Measurements from ENCODE around the gene PRH1. TPM values are rescaled to one million over a fixed set of nuclear protein-coding genes. Genes with fewer than 3 reads are reported as not detected.

The PRH1 gene
- total RNA-seq, result 47.6 TPM

GRCh38 chr12:10884086-10884725, at the start of gene PRH1:
Gene PRH1, minus strand, starts transcription at chr12:10884255. Its CDS starts 38 bp downstream, at chr12:10884217.
- DNase-seq (ENCODE audit: low spot score), result no peak

GRCh38 chr12:10928746-10929286, 44.8 kb upstream of the PRH1 start, which contains the start of gene PRH2:
Gene PRH2, plus strand, starts transcription at chr12:10929236. Its CDS starts 38 bp downstream, at chr12:10929274.
- no peak for DNase-seq (ENCODE audit: low spot score)

- DNase-seq (ENCODE audit: low spot score), result no peak
These were observed 42.2 kb upstream of the PRH1 start for GRCh38 chr12:10926269-10926668.

- no peak for DNase-seq (ENCODE audit: low spot score)
These were observed 35.8 kb upstream of the PRH1 start for GRCh38 chr12:10919809-10920208.

- DNase-seq (ENCODE audit: low spot score), result no peak
These were observed 26.3 kb upstream of the PRH1 start for GRCh38 chr12:10910380-10910779.

- no peak for DNase-seq (ENCODE audit: low spot score)
These were observed 25.4 kb upstream of the PRH1 start, which contains the start of gene TAS2R13 for GRCh38 chr12:10909462-10909861. Gene TAS2R13, minus strand, starts transcription at chr12:10909562. Its CDS starts 264 bp downstream, at chr12:10909298.

GRCh38 chr12:10904686-10905085, 20.6 kb upstream of the PRH1 start:
- no peak for DNase-seq (ENCODE audit: low spot score)

GRCh38 chr12:10901427-10901826, 17.4 kb upstream of the PRH1 start:
- DNase-seq (ENCODE audit: low spot score), result no peak

GRCh38 chr12:10900972-10901371, 16.9 kb upstream of the PRH1 start:
- DNase-seq (ENCODE audit: low spot score), result no peak

GRCh38 chr12:10900530-10900929, 16.5 kb upstream of the PRH1 start:
- DNase-seq (ENCODE audit: low spot score), result no peak

GRCh38 chr12:10896854-10897253, 12.8 kb upstream of the PRH1 start:
- no peak for DNase-seq (ENCODE audit: low spot score)

GRCh38 chr12:10891937-10892336, 7.9 kb upstream of the PRH1 start:
- DNase-seq (ENCODE audit: low spot score), result no peak

GRCh38 chr12:10889226-10889625, 5.2 kb upstream of the PRH1 start:
- no peak for DNase-seq (ENCODE audit: low spot score)

- no peak for DNase-seq (ENCODE audit: low spot score)
These were observed 10.7 kb downstream of the PRH1 start for GRCh38 chr12:10873378-10873777.

GRCh38 chr12:10867381-10867780, 16.7 kb downstream of the PRH1 start:
- no peak for DNase-seq (ENCODE audit: low spot score)

GRCh38 chr12:10863512-10864218, 20.4 kb downstream of the PRH1 start:
- DNase-seq (ENCODE audit: low spot score), result no peak

- no peak for DNase-seq (ENCODE audit: low spot score)
These were observed 22.7 kb downstream of the PRH1 start for GRCh38 chr12:10861366-10861765.

GRCh38 chr12:10855807-10856206, 28.2 kb downstream of the PRH1 start:
- no peak for DNase-seq (ENCODE audit: low spot score)

GRCh38 chr12:10853776-10854175, 30.3 kb downstream of the PRH1 start:
- DNase-seq (ENCODE audit: low spot score), result no peak

GRCh38 chr12:10851243-10851858, 32.7 kb downstream of the PRH1 start:
- no peak for DNase-seq (ENCODE audit: low spot score)

- no peak for DNase-seq (ENCODE audit: low spot score)
These were observed 34.6 kb downstream of the PRH1 start, which contains the start of gene PRR4 for GRCh38 chr12:10849425-10849878. Gene PRR4, minus strand, starts transcription at chr12:10849475. Its CDS starts 38 bp downstream, at chr12:10849437.

GRCh38 chr12:10847744-10848143, 36.3 kb downstream of the PRH1 start:
- no peak for DNase-seq (ENCODE audit: low spot score)
